NCI-H1105 treated with DMSO at 0.1 percent for 48 hours (cell line): Measurements from ENCODE around the gene VWCE.

ENCODE experiments used
- DNase-seq: peaks from one replicate; lab custom pipeline; 2025; lab: John Stamatoyannopoulos, UW

The VWCE gene

GRCh38 chr11:61280883-61281580 lies 14.1 kb downstream of the VWCE start:
- DNase-seq, result no peak

DNA sequence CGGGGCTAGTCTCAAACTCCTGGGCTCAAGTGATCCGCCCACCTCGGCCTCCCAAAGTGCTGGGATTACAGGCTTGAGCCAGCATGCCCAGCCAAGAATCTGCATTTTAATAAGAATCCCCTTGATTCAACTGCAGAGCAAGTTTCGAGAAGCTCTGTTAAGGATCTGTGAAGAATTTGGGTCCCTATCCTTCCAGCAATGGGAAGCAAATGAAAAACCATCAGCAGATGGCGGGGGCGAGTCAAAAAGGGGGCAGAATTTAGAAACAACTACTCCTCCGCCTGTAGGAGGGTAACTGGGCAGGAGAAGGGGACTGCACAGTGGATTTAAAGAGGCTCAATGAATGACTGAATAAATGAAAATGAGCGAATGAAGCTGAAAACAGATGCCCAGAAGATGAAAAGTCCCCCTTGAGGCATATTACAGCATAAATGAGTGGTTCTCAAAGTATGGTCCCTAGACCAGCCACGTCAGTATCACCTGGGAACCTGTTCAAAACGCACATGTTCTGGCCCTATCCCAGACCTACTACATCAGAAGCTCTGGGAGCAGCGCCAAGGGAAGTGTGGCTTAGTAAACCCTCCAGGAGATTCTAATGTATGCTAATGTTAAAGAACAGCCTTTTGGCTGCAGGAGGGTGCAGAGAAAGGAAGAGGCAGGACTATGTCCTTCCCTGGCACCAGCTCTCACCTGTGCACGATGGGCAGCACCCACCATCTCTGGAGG lies 15.0 kb downstream of the VWCE start:
- no peak for DNase-seq

- DNase-seq, result no peak
Observed at GRCh38 chr11:61278001-61278470, 17.1 kb downstream of the VWCE start.

- DNase-seq, result no peak
Observed at GRCh38 chr11:61277186-61278000, 17.7 kb downstream of the VWCE start.

DNA sequence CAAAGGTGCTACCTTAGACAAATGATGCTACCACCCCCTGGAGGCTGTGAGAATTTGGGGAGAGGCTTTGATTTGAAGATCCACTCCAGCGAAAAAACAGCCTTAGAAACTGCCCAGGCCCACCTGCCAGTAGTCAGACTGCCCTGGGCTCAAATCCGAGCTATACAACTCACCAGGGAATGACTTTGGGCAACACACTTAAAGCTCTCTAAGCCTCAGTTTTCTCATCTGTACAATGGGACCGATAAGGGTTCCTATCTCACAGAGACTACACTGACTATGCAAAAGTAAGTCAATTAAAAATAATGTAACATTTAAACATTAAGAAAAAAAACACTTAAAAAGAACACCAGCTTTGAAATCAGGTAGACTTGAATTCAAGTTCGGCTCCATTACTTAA lies 19.9 kb downstream of the VWCE start:
- no peak for DNase-seq

DNA sequence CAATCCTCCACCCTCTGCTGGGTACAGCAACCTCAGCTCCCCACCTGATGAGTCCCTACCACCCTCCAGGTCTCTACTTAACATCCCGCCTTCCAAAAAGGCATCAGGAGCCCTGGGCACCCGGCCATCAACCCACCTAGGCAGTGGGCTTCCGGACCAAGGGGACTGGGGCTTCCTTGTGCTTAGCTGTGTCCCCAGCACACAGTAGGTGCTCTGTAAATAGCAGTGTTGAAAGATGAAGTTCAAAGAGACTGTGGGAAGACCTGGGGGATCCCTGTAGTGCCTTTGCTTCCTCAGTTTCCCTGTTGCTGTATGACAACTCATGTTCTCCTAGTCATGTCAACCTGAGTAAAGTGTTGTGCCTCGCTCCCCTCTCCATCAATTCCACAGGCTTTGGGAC lies 21.0 kb downstream of the VWCE start:
- DNase-seq, result no peak

- DNase-seq, result peak; percentile 46
Observed at GRCh38 chr11:61273178-61274078, 21.7 kb downstream of the VWCE start.

- DNase-seq, result no peak
Observed at GRCh38 chr11:61272731-61273130, 22.4 kb downstream of the VWCE start.

- DNase-seq, result no peak
Observed at GRCh38 chr11:61270354-61271076, 24.6 kb downstream of the VWCE start.

GRCh38 chr11:61268588-61269250 lies 26.4 kb downstream of the VWCE start:
- DNase-seq, result no peak

- DNase-seq, result no peak
Observed at GRCh38 chr11:61267437-61267841, 27.7 kb downstream of the VWCE start.

GRCh38 chr11:61266602-61267001 lies 28.5 kb downstream of the VWCE start:
- DNase-seq, result no peak

DNA sequence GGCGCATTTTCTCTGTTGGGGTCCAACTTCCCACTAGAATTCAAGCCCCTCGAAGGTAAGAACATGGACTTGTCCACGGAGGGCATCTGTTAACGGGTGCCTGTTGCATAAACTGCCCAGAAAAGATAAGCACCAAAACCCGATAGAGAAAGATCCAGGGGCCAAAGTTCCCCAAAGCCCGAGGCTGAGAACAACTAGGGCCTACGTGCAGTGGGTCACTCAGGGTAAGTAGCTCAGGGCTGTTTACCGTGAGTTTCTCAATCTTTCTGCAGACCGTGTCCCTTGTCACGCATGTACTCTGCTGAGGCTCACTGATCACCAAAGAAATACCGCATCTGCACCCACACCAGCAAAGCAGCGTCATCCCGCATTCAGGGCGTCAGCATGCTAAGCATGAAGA lies 29.8 kb downstream of the VWCE start:
- DNase-seq, result no peak

DNA sequence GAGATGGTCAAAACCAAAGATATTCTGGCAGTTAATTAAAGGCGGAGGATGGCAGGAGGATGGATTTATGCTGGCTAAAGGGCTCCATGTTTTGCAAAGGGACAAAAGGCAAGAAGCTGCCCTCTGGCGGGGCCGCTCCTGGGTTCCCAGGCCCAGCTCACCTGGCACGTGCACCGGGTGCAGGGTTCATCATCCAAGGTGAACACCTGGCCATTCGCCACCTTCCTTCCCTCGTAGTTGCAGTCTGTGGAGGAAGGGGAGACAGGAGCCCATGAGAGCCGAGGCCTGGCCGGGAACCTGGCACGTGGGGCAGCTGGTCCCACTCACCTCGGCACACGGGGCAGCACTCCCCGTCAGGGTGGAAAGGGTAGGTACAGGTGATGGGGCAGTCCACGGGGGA lies 30.3 kb downstream of the VWCE start:
- DNase-seq, result no peak

DNA sequence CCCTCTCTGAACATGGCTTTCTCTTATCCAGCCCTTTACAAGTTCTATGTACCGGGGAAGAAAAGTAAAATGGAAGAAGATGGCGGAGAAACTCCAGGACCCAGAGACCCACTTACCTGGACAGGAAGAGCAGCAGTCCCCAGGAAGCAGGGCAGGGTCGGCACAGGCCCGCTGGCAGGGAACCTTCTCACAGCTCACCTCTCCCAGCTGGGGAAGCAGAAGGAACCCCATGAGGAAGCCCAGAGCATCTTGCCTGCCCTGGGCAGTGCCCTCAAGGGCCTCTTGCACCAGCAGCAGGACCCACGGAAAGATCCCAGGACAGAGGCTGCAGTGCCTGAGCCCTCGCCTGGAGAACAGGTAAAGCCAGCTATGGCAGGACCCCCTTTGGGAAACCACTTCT lies 30.7 kb downstream of the VWCE start:
- DNase-seq, result no peak

DNA sequence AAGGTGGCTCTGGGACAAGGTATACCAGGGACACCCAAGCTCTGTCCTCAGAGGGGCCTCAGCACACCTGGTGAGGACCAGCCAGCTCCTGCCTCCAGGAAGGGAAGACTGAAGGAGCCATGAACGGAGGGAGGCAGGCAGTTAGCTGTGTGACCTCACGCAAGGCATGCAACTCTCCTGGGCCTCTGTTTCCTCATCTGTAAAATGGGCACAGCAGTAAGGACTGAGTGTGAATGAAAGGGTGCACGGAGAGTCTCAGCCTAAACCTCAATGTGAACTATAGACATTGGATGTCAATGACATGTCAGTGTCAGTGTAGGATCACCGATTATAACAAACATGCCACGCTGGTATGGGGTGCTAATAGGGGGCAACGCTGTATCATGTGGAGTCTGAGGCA lies 35.8 kb downstream of the VWCE start:
- no peak for DNase-seq

DNA sequence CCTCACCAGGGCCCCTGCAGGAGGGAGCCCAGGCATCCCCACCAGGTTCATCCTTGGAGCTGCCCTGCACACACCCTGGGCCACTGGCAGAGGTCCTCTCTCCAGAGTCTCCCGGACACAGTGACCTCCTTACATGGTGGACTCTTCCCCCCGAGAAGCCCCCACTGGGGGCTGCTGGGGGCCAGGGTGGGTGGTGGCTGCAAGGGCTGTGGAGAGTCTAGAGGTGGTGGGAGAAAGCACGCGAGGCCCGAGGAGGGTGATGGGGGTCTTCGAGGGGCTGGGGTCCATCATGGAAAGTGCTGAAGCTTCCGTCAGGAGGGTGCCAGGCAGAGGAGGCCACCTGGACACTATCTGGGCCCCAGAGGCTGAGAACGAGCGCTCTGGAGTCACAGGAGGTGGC lies 36.6 kb downstream of the VWCE start:
- no peak for DNase-seq

DNA sequence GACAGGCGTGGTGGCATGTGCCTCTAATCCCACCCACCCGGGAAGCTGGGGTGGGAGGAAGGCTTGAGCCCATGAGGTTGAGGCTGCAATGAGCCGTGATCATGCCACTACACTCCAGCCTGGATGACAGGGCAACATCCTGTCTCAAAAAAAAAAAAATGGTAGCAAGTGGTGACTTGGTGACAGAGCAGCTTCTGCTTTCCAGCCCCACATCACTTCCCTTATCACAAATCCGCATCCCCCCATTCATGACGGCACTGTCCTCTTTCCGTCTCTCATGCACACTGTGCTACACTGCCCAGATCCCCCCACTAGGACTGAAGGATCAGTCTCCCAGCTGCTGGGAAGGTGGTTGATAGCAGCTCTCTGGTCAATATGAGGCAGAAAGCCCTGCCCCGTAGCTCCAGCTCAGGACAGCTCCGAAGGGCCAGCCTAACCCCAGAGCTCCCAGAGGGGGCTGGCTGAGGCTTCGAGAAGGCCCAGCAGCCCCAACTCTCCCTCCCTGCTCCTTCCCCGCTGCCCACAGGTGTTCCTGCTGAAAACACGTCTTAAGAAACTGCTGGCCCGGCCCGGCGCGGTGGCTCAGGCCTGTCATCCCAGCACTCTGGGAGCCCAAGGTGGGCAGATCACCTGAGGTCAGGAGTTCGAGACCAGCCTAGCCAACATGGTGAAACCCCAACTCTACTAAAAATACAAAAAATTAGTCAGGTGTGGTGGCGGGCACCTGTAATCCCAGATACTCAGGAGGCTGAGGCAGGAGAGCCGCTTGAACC lies 38.2 kb downstream of the VWCE start:
- no peak for DNase-seq

DNA sequence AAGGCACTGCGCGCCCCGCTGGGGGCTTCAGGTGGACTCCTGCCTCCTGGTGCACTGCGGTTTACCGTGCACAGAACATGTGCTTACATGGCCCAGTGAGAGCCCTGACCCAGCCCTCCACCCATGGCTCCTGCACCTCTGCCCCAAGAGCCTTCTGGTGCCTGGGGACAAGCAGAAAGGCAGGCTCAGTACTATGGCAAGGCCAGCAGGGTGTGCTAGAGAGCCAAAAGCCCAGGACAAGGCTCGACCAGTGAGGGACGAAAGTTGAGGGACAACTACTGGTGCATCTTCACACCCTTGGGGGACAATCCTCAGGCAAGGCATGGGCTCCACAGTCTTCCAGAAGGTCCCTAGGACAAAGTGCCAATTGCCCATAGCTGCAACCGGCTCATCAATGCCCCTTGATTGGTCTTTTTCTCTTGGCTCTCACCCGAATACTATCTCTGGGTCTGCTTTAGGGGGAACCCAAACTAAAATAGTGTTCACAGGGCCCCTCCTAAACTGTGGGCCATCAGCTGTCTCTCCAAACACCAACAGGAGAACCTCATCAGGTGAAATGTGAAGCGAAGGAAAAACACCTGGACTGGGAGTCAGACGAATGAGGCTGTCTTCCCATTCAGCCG lies 40.6 kb downstream of the VWCE start:
- DNase-seq, result peak; percentile 27
